Keratinocyte (primary cell): Measurements from ENCODE around the gene ZRANB1.

Experiments
- CTCF ChIP-seq, 3 experiments: IDR thresholded peaks in 1 of 3; conservative IDR thresholded peaks in 1 of 3; optimal IDR thresholded peaks in 1 of 3; 2 replicates in 2 of 3; 3 replicates in 1 of 3; pipeline versions ENCODE3 to v1.5.1; 2011; ENCODE audit warnings: low read length in 3 of 3, mild to moderate bottlenecking in 3 of 3, moderate library complexity in 2 of 3, control low read depth in 1 of 3, inconsistent platforms in 1 of 3; ENCODE audit not compliant: insufficient read depth in 2 of 3; ENCODE audit errors: extremely low read depth in 1 of 3
- EZH2 ChIP-seq: IDR thresholded peaks from one replicate; pipeline ENCODE4 v1.6.1; 2012; ENCODE audit warnings: inconsistent platforms, mild to moderate bottlenecking, low read length, moderate library complexity

- TF ChIP-seq CTCF (optimal IDR thresholded peaks at IDR 0.05 in 1 of 3, IDR thresholded peaks at IDR 0.05 in 1 of 3, conservative IDR thresholded peaks at IDR 0.05 in 1 of 3; ENCODE audit: extremely low read depth in 1 of 3, insufficient read depth in 2 of 3, low read length in 3 of 3) (no peak), EZH2 (no peak)
Observed at GRCh38 chr10:124944982-124945381, 3.1 kb downstream of the ZRANB1 start.
